Vagina (tissue), 2 donors: Measurements from ENCODE around the gene BIN1.

Experiments used
- CTCF ChIP-seq, 3 experiments: fragments of 450-650 bp in 2 of 3; fragments of 200-600 bp in 1 of 3; sonication (generic) in 1 of 3; IDR thresholded peaks; one replicate each; pipeline ENCODE4 v1.5.1; 2017 to 2019; ENCODE audit warnings: antibody characterized with exemption in 3 of 3, mild to moderate bottlenecking in 2 of 3, moderate library complexity in 2 of 3
- POLR2A ChIP-seq, 2 donors: fragments of 450-650 bp; IDR thresholded peaks; one replicate each; pipeline ENCODE4 v1.6.1; 2017; ENCODE audit warnings: antibody characterized with exemption in 2 of 2, mild to moderate bottlenecking in 2 of 2, moderate library complexity in 2 of 2
- POLR2AphosphoS5 ChIP-seq, 2 donors: sonication (generic); formaldehyde crosslinking; IDR thresholded peaks; one replicate each; pipeline ENCODE4 v1.9.0; 2017; ENCODE audit warnings: antibody characterized with exemption in 2 of 2, mild to moderate bottlenecking in 2 of 2, low read depth in 1 of 2; ENCODE audit not compliant: insufficient read depth in 1 of 2

GRCh38 chr2:127117603-127118002 is 10.6 kb upstream of the BIN1 start:
- TF ChIP-seq CTCF (IDR thresholded peaks at IDR 0.05) (no peak), POLR2A (IDR thresholded peaks at IDR 0.05) (no peak), POLR2AphosphoS5 (IDR thresholded peaks at IDR 0.05; ENCODE audit: insufficient read depth in 1 of 2, low read depth in 1 of 2) (no peak)
